ENCODE measurements around the gene TRIM69.

TRIM69 gene

GRCh38 chr15:44763187-44763586 lies 26.9 kb downstream of the TRIM69 start:
- H3K36me3 ChIP-seq (ENCODE audit: low read length) = no peaks in the 10 kb centered on the region
- H3K4me2 ChIP-seq (ENCODE audit: low read depth, low read length, poor library complexity, severe bottlenecking) = no peak overlapping the region
- H3K79me2 ChIP-seq (ENCODE audit: insufficient read depth, low read length) = no peaks in the 10 kb centered on the region
- no peak overlapping the region for H3K9ac ChIP-seq (ENCODE audit: low read length)
- TF ChIP-seq CTCF (IDR thresholded peaks at IDR 0.05; ENCODE audit: insufficient read depth, low read length, poor library complexity, severe bottlenecking) (no peak), EZH2phosphoT487 (conservative IDR thresholded peaks at IDR 0.05; ENCODE audit: low read length) (no peak)
- H2AFZ ChIP-seq (ENCODE audit: low read depth, low read length, severe bottlenecking) = no peak overlapping the region
- no peaks in the 10 kb centered on the region for H3F3A ChIP-seq (ENCODE audit: insufficient read depth)
- no peaks in the 10 kb centered on the region for H3K9me3 ChIP-seq (ENCODE audit: insufficient read depth, low read length)
- H4K20me1 ChIP-seq (ENCODE audit: low read depth, low read length) = no peaks in the 10 kb centered on the region
- H3K27ac ChIP-seq (ENCODE audit: low read depth, low read length) = no peak overlapping the region
- no peaks in the 10 kb centered on the region for H3K9me2 ChIP-seq (replicated peaks; ENCODE audit: insufficient read depth, low read length)
- H3K4me3 ChIP-seq (ENCODE audit: insufficient read depth, low read length, poor library complexity, severe bottlenecking) = no peak overlapping the region
- no peaks in the 10 kb centered on the region for H3K27me3 ChIP-seq (ENCODE audit: low read length)

GRCh38 chr15:44763848-44764247 lies 27.5 kb downstream of the TRIM69 start:
- no peaks in the 10 kb centered on the region for H3K79me2 ChIP-seq (ENCODE audit: insufficient read depth, low read length)
- H3K4me2 ChIP-seq (ENCODE audit: low read depth, low read length, poor library complexity, severe bottlenecking) = no peak overlapping the region
- no peaks in the 10 kb centered on the region for H4K20me1 ChIP-seq (ENCODE audit: low read depth, low read length)
- H3K27ac ChIP-seq (ENCODE audit: low read depth, low read length) = no peak overlapping the region
- H2AFZ ChIP-seq (ENCODE audit: low read depth, low read length, severe bottlenecking) = no peak overlapping the region
- H3K27me3 ChIP-seq (ENCODE audit: low read length) = no peaks in the 10 kb centered on the region
- no peak overlapping the region for H3K9ac ChIP-seq (ENCODE audit: low read length)
- no peak overlapping the region for H3K4me3 ChIP-seq (ENCODE audit: insufficient read depth, low read length, poor library complexity, severe bottlenecking)
- TF ChIP-seq EZH2phosphoT487 (conservative IDR thresholded peaks at IDR 0.05; ENCODE audit: low read length) (no peak), CTCF (IDR thresholded peaks at IDR 0.05; ENCODE audit: insufficient read depth, low read length, poor library complexity, severe bottlenecking) (no peak)
- H3K9me2 ChIP-seq (replicated peaks; ENCODE audit: insufficient read depth, low read length) = no peaks in the 10 kb centered on the region
- no peaks in the 10 kb centered on the region for H3F3A ChIP-seq (ENCODE audit: insufficient read depth)
- H3K36me3 ChIP-seq (ENCODE audit: low read length) = no peaks in the 10 kb centered on the region
- H3K9me3 ChIP-seq (ENCODE audit: insufficient read depth, low read length) = peaks cover 2% of the 10 kb centered on the region; the same call in 1 of the 2 replicates

GRCh38 chr15:44765036-44765435 lies 28.7 kb downstream of the TRIM69 start:
- Histone ChIP-seq H3K4me3 (ENCODE audit: insufficient read depth, low read length, poor library complexity, severe bottlenecking) (no peak overlapping the region), H3K4me2 (ENCODE audit: low read depth, low read length, poor library complexity, severe bottlenecking) (no peak overlapping the region), H3K27me3 (ENCODE audit: low read length) (no peaks in the 10 kb centered on the region), H2AFZ (ENCODE audit: low read depth, low read length, severe bottlenecking) (no peak overlapping the region), H4K20me1 (ENCODE audit: low read depth, low read length) (no peaks in the 10 kb centered on the region), H3K36me3 (ENCODE audit: low read length) (no peaks in the 10 kb centered on the region), H3K9ac (ENCODE audit: low read length) (no peak overlapping the region), H3K9me3 (ENCODE audit: insufficient read depth, low read length) (peaks cover 5% of the 10 kb centered on the region; the same call in 1 of the 2 replicates), H3K79me2 (ENCODE audit: insufficient read depth, low read length) (no peaks in the 10 kb centered on the region), H3K9me2 (replicated peaks; ENCODE audit: insufficient read depth, low read length) (no peaks in the 10 kb centered on the region), H3F3A (ENCODE audit: insufficient read depth) (no peaks in the 10 kb centered on the region), H3K27ac (ENCODE audit: low read depth, low read length) (no peak overlapping the region)
- TF ChIP-seq EZH2phosphoT487 (conservative IDR thresholded peaks at IDR 0.05; ENCODE audit: low read length) (no peak), CTCF (IDR thresholded peaks at IDR 0.05; ENCODE audit: insufficient read depth, low read length, poor library complexity, severe bottlenecking) (no peak)
